ENCODE measurements around the gene CTRB1.
"Not testable (repeated sequence)": the region's sequence is repeated elsewhere in the genome, so short reads cannot be mapped to it uniquely, and the experiment has no call there.

Gene CTRB1

DNA sequence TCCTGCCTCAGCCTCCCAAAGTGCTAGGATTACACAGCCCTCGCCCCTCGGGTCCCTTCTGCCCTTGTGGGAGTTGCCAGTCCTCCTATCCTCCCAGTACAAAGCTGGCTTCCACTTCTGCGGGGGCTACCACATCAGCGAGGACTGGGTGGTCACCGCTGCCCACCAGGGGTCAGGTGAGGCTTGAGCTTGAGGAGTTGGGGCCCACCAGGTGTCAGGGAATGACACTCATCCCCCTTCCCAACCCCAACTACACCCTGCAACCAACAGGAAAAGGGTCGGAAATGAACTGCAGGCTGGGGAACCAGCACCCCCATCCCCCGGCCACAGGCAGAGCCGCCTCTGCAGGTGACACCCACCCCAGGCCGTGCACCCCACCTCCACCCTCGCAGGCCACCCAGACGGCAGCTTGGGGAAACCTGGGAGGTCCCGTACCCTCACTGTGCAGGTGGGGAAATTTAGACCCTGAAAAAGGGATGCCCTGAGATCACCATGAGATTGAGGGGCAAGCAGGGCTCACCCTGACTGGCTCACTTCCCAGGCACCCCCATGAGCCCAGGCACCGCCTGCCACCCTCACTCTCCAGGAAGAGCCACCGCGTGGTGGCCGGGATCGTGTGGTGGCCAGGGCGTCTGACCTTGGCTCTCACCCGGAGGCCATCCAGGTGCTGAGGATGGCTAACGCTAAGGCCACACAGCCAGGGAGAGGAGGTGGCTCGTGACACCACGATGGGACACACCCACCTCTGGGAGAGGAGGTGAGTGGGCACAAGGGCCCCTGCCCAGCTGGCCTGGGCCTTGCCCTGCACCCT lies 8.0 kb downstream of the CTRB1 start:
- DNase-seq: no peak

- DNase-seq: no peak
Observed at GRCh38 chr16:75227361-75228142, 8.8 kb downstream of the CTRB1 start.

DNA sequence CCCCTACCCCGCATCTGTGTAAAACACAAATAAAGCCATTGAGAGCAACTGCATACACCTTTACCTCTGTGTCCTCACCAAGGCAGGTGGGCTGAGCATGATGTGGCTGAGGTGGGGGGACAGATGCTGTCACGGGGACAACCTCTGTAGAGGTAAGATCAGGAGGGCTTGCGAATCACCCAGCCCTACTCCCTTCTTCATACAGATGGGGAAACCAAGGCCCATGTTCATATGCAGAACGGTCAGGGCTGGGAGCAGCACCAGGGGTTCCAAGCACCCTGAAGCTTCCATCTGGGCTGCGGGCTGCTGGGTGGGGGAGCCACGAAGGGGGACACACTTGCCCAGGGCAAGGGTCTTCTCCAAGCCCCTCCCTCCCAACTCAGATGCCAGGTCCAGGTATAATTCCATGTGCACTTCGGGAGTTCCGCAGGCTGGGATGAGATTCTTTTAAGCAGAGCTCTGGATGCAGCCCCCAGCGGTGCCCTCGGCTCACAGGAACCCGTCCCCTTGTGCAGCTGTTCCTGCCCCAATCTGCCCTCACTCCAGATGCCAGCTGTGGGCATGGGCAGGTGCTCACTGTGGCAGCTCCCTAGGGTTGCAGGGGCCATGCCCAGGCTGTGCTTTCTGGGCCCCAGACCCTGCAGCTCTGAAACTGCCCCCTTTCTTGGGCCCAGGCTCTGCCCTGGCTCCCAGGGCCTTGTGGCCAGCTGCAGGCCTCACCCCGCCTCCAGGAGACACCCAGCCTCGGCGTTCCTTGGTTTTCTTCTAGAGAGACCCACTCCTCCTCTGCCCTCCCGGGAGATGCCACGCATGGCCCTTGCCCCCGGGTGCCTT lies 9.6 kb downstream of the CTRB1 start:
- no peak for DNase-seq

- no peak for DNase-seq
Observed at GRCh38 chr16:75229172-75230031, 10.6 kb downstream of the CTRB1 start.

- DNase-seq: no peak
Observed at GRCh38 chr16:75230471-75231110, 11.8 kb downstream of the CTRB1 start.

GRCh38 chr16:75231570-75231969 lies 12.8 kb downstream of the CTRB1 start:
- DNase-seq: no peak

DNA sequence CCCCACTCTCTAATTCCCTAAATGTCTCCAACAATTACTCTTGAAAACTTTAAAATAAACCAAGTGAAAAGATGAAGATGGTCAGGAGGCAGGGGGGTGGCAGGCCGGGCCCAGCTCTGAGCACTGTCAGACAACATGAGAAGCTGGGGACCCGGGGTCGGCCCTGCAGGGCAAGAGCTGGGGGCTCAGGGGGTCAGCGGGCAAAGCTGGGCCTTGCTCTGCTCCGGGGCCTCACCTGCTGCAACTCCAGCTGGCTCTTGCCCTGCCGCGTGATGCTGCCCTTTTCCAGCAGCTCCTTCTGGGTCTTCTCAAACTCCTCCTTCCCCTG lies 14.8 kb downstream of the CTRB1 start:
- no peak for DNase-seq

GRCh38 chr16:75234856-75235696 lies 16.3 kb downstream of the CTRB1 start:
- no peak for DNase-seq

DNA sequence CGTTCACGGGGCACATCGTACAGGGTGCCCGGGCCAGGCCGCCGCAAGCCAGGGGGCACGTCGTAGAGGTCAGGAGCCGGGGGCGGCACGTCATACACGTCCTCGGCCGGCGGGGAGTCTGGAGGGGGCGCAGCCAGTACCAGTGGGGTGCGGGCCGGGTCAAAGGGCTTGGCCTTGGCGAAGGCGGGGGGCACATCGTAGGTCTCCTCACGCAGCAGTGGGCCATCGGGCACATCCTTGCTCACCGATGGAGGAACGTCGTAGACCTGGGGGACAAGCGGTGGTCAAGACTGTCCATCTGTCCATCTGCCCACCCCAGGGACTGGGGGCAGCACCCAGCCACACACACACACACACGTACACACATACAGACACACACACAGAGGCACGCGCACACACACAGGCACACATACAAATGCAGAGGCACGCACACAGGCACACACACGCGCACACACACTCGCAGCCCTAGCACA lies 17.0 kb downstream of the CTRB1 start:
- no peak for DNase-seq

GRCh38 chr16:75236232-75236631 lies 17.4 kb downstream of the CTRB1 start:
- DNase-seq: peak; percentile 30

- no peak for DNase-seq
Observed at GRCh38 chr16:75236736-75237397, 18.1 kb downstream of the CTRB1 start.

DNA sequence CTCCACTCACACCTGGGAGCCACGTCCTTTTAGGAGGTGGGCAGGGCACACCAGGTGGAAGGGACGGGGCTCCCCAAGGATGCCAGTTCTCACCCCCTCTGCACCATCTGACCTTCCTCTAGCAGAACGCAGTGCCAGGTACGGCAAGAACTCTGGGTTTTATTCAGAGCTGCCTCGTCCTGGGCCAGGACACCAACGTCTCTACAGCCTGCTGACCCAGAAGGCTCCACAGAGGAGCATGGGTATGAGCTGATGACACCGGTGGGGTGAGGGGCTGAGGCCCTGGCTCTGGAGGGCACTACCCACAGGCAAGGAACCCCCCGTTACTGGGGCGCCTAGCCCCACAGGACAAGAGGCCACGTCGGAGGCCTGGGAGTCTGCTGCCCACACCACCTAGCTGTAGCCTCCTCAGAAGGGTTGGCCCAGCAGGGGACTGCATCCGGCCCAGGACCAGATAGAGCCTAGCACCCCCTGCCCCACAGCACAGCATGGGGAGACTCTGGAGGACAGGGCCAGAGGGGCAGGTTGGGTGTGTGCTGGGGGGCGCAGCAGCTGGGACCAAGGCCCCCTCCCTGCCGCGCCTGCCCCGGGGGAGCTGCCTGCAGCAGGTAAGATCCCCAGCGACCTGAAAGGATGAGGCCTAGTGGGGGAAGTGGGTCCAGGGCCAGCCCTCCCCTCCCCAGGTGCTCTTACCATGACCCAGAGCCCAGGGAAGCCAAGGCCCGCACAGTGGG lies 18.8 kb downstream of the CTRB1 start:
- DNase-seq: no peak

DNA sequence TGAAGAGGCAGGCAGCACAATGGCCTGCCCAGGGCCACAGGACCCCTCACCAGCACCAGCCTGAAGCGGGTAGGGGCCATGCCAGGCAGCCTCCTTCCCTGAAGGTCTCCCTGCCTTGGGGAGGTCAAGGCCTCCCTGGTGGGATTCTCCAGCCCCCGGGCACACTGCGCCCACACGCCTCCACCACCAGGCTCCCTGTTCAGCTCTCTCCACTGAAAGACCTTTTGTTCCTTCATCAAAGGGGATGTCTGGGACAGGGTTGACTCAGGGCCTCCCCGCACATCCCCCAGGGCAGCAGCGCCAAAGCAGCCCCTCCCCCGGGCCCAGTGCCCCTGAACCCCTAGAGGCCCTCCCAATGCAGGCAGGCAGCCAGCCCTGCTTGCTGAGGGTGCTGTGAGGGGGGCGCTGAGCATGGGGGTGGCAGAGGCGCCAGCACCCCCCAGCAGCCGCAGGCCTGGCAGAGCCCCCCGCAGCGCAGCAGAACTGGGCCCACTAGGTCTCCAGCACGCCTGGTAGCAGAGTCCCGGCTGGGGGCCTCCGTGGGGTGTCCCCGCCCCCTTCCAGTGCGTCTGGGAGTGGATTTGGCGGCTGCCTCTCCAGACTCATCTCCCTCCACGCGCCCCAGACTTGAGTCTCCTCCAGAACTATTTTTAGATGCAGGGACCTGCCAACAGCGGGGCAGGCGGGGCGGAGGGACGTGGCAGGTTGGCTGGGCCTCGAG lies 19.5 kb downstream of the CTRB1 start:
- DNase-seq: no peak

GRCh38 chr16:75238853-75239541 lies 20.2 kb downstream of the CTRB1 start:
- DNase-seq: no peak

GRCh38 chr16:75239542-75240122 lies 20.8 kb downstream of the CTRB1 start:
- no peak for DNase-seq

DNA sequence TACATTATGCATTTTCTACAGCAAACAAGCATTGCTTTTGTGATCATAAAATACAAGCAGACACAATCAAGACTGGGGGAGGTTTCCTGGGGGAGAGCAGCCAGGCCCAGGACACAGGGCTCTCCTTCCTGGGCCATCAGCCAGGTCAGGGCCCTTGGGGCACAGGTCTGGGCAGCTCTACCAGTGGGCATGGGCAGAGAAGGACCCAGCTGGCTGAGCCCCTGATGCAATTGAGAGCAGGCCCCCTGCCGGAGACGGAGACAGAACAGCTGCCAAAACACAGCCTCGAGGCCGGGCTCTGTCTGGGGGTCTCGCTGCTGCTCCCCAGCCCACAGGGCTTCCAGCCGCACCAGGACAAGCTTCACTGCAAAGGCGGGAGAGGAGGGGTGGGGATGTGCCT lies 21.8 kb downstream of the CTRB1 start:
- not testable (repeated sequence) for DNase-seq

GRCh38 chr16:75241412-75241811 lies 22.6 kb downstream of the CTRB1 start:
- DNase-seq: no peak

DNA sequence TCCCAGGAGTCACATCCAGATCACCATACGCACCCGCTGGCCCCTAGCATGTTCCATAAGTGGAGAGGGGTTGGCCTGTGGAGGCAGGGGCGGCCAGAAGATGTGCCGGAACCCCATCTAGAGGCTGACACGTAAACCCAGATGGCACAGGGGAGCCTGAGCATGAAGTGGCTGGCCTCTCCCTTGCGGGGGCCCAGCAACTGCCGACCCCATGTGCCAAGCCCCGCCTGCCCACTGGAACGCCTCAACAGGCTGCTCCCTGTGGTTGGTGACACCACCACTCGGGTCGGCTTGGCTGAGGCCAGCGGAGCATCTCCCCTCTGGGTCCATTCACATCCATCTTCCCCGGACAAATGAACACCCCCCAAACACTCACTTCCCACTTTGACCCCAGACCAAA lies 23.2 kb downstream of the CTRB1 start:
- DNase-seq: no peak
